ENCODE measurements around the gene LRRC1.

Gene LRRC1

DNA sequence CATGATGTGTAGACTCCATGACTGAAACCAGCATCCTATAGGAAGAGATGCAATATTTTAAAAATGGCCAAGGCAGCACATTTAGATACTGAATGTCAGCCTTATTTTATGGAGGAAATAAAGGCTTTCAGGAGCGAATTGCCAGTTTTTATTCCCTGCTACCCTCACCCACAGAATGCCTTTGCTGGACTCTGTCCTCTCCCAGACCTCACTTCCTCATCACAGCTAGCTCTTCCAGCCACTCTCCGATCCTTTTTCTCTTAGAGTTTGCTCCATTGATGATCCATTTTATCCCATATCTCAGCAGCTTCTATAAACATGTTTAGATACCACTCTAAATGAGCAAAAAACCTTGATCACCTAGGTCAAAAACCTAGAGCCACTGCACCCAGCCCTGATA, 137.7 kb downstream of the LRRC1 start:
- H3K4me1 ChIP-seq (ENCODE audit: insufficient read depth, low read length) = no peaks in the 10 kb centered on the region
- no peaks in the 10 kb centered on the region for H3K36me3 ChIP-seq (ENCODE audit: insufficient read depth, low read length)
- H2AFZ ChIP-seq (ENCODE audit: low read depth, low read length) = no peak overlapping the region
- no peaks in the 10 kb centered on the region for H3K27me3 ChIP-seq (ENCODE audit: insufficient read depth, low read length)
- H3K4me3 ChIP-seq (ENCODE audit: low read length) = no peak overlapping the region
- H3K9me3 ChIP-seq (ENCODE audit: low read length) = no peaks in the 10 kb centered on the region

DNA sequence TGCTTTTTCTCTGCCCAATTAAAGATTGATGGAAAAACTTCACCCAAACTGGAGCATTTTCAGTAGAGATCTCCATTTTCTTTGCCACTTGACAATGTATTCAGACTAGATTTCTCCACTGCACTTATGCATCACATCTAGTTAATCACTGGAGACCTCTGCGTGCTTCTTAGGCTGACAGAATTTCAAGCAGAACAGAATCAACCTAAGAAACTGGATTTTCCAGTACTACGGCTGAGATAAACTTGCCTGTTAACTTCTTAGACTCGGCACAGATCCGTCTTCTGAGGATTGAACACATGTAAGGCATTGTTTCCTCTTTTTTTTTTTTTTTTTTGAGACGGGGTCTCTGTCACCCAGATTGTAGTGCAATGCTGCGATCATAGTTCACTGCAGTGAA, 139.2 kb downstream of the LRRC1 start:
- no peaks in the 10 kb centered on the region for H3K4me1 ChIP-seq (ENCODE audit: insufficient read depth, low read length)
- H3K36me3 ChIP-seq (ENCODE audit: insufficient read depth, low read length) = no peaks in the 10 kb centered on the region

DNA sequence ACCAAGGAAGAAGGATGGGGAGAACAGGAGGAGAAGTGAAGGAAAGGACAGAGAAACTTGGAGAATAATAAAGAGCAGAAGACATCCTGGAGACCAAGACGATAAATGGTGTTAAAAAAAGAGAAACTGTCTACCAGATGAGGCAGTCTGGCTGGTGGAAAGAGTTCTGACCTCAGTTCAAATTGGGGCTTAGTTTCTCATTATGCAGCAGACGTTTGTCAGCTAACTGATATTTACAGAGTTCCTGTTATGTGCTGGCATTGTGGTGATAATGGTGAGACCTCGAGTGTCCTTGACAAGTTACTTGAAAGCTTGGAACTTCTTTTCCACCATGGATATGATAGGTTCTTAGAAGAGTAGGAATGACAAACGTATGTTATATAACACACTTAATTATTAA, 142.7 kb downstream of the LRRC1 start:
- H3K4me1 ChIP-seq (ENCODE audit: insufficient read depth, low read length) = no peaks in the 10 kb centered on the region
- no peaks in the 10 kb centered on the region for H3K9me3 ChIP-seq (ENCODE audit: low read length)
- no peaks in the 10 kb centered on the region for H3K36me3 ChIP-seq (ENCODE audit: insufficient read depth, low read length)
- H3K27me3 ChIP-seq (ENCODE audit: insufficient read depth, low read length) = no peaks in the 10 kb centered on the region
- no peak overlapping the region for H3K4me3 ChIP-seq (ENCODE audit: low read length)
- no peak overlapping the region for H2AFZ ChIP-seq (ENCODE audit: low read depth, low read length)

More for the DNA sequence above, 139.2 kb downstream of the LRRC1 start:
- Histone ChIP-seq H3K9me3 (ENCODE audit: low read length) (no peaks in the 10 kb centered on the region), H3K27me3 (ENCODE audit: insufficient read depth, low read length) (no peaks in the 10 kb centered on the region), H3K4me3 (ENCODE audit: low read length) (no peak overlapping the region), H2AFZ (ENCODE audit: low read depth, low read length) (no peak overlapping the region)

DNA sequence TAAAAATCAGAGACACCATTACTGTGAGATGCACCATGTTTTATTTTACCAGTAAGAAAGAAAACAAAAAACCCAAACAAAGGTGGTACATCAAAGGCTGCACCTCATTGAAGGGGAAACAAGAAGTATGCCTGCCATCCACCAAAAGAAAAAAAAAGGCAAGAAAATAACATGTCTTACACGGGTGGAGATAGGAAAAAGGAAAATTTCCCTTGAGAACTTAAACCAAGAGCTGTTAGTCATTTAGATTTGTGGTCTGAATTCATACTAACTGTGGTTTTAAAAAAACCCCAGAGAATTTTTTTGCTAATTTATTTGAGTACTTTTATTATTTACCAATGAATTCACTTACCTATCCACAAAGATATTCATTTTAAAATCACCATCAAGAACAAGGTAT, 144.0 kb downstream of the LRRC1 start:
- H3K27me3 ChIP-seq (ENCODE audit: insufficient read depth, low read length) = no peaks in the 10 kb centered on the region
- no peaks in the 10 kb centered on the region for H3K4me1 ChIP-seq (ENCODE audit: insufficient read depth, low read length)
- no peaks in the 10 kb centered on the region for H3K36me3 ChIP-seq (ENCODE audit: insufficient read depth, low read length)

DNA sequence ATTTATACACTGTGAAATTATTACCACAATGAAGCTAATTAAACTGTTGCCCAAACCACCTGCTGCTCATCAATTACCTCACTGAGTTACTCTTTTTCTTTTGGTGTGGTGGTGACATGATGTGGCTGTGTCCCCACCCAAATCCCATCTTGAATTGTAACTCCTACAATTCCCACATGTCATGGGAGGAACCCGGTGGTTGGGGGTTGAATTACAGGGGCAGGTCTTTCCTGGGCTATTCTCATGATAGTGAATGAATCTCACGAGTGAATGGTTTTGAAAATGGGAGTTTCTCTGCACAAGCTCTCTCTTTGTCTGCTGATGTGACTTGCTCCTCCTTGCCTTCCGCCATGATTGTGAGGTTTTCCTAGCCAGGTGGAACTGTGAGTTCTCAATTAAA, 145.0 kb downstream of the LRRC1 start:
- Histone ChIP-seq H2AFZ (ENCODE audit: low read depth, low read length) (no peak overlapping the region), H3K27me3 (ENCODE audit: insufficient read depth, low read length) (no peaks in the 10 kb centered on the region), H3K9me3 (ENCODE audit: low read length) (no peaks in the 10 kb centered on the region), H3K4me1 (ENCODE audit: insufficient read depth, low read length) (no peaks in the 10 kb centered on the region), H3K4me3 (ENCODE audit: low read length) (no peak overlapping the region), H3K36me3 (ENCODE audit: insufficient read depth, low read length) (no peaks in the 10 kb centered on the region)

More for the DNA sequence above, 144.0 kb downstream of the LRRC1 start:
- H3K9me3 ChIP-seq (ENCODE audit: low read length) = no peaks in the 10 kb centered on the region
- no peak overlapping the region for H2AFZ ChIP-seq (ENCODE audit: low read depth, low read length)
- H3K4me3 ChIP-seq (ENCODE audit: low read length) = no peak overlapping the region

DNA sequence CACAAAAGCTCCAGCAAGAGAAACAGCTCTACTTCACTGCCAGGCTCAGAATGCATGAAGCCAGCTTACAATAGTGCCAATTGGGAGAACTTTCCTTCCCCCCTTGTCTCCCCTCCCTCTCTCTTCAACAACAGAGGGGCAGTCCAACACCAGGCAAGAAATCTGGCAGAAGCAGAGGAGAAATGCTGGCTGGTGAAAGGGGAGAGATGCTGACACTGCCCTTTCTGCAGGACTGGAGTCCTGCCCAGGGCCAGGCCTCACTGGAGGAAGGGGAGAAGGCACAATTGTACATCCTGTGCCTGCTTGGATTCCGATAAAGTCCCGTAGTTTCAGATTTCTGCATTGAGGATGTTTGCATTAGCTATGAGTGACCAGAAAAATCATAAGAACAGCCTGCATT, 148.6 kb downstream of the LRRC1 start:
- H3K4me3 ChIP-seq (ENCODE audit: low read length) = no peak overlapping the region
- no peaks in the 10 kb centered on the region for H3K9me3 ChIP-seq (ENCODE audit: low read length)
- H2AFZ ChIP-seq (ENCODE audit: low read depth, low read length) = no peak overlapping the region
- no peaks in the 10 kb centered on the region for H3K36me3 ChIP-seq (ENCODE audit: insufficient read depth, low read length)
- no peaks in the 10 kb centered on the region for H3K27me3 ChIP-seq (ENCODE audit: insufficient read depth, low read length)
- no peaks in the 10 kb centered on the region for H3K4me1 ChIP-seq (ENCODE audit: insufficient read depth, low read length)

DNA sequence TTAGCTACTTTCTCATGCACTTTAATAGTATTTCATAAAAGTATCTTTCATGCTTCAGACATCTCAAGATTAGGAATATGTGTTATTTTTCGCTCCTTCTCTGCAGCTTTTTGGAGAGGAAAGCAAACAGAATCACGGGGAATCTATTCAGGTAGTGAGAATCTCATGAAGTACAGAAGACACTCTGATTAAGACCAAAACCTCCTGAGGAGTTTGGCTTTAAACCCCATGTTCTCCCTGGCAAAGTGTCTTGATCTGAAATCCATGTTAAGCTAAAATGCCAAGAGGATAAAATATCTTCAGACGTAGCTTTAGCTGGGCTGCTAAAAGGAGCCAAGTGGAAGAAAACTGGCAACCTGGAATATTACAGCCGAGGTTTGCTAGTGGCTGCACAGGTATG, 149.3 kb downstream of the LRRC1 start:
- Histone ChIP-seq H3K4me1 (ENCODE audit: insufficient read depth, low read length) (no peaks in the 10 kb centered on the region), H3K36me3 (ENCODE audit: insufficient read depth, low read length) (no peaks in the 10 kb centered on the region), H2AFZ (ENCODE audit: low read depth, low read length) (peak overlapping the region; percentile 12), H3K4me3 (ENCODE audit: low read length) (no peak overlapping the region), H3K27me3 (ENCODE audit: insufficient read depth, low read length) (no peaks in the 10 kb centered on the region), H3K9me3 (ENCODE audit: low read length) (no peaks in the 10 kb centered on the region)

DNA sequence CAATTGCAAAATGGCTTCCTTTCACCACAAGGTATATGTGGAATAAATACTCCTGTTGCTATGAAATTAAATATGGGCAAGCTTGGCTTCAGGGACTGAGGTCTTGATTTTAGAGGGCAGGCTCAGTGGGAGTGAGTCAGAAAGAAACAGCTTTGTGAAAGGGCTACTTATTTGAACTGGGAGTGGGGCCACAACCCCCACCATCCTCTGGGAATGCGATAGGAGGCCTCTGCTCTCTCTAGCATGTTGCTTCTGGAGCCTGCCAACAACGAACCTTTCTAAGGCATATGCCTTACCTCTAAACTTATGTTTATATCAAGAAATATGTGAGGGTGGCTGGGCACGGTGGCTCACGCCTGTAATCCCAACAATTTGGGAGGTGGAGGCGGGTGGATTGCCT, 149.7 kb downstream of the LRRC1 start:
- Histone ChIP-seq H3K36me3 (ENCODE audit: insufficient read depth, low read length) (no peaks in the 10 kb centered on the region), H2AFZ (ENCODE audit: low read depth, low read length) (no peak overlapping the region), H3K27me3 (ENCODE audit: insufficient read depth, low read length) (no peaks in the 10 kb centered on the region), H3K4me3 (ENCODE audit: low read length) (no peak overlapping the region), H3K9me3 (ENCODE audit: low read length) (no peaks in the 10 kb centered on the region), H3K4me1 (ENCODE audit: insufficient read depth, low read length) (no peaks in the 10 kb centered on the region)

DNA sequence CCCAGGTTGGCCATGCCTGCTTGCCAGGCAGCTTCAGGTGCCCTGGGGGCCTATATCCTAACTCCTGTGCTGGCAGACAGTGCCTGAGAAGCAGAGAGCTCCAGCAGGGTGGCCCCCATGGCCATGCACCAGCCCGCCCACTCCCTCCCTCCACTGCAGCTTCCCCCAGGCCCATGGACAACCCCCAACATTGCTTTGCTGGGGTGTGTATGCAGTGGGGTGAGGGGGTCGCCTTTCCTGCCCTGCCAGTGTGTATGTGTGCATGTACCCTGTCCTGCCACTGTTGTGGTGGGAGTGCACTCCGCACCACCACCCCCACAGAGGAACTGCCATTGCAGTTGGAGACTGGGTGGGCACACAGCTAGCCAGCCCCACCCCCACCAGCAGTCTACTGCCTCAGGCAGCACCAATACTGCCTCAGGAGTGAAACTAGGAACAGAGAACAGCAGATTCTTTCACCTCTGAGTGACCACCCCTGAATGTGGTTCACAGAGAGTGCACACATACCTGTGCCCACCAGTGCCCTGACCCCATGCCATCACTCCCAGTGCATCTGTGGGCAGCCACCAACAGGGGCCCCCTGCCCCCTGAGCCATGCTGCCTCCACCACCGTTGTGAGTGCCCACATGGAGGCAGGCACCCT, 151.1 kb downstream of the LRRC1 start:
- H3K9me3 ChIP-seq (ENCODE audit: low read length) = no peaks in the 10 kb centered on the region
- H3K4me1 ChIP-seq (ENCODE audit: insufficient read depth, low read length) = no peaks in the 10 kb centered on the region
- H3K4me3 ChIP-seq (ENCODE audit: low read length) = no peak overlapping the region
- no peaks in the 10 kb centered on the region for H3K27me3 ChIP-seq (ENCODE audit: insufficient read depth, low read length)
- H2AFZ ChIP-seq (ENCODE audit: low read depth, low read length) = no peak overlapping the region
- H3K36me3 ChIP-seq (ENCODE audit: insufficient read depth, low read length) = no peaks in the 10 kb centered on the region

DNA sequence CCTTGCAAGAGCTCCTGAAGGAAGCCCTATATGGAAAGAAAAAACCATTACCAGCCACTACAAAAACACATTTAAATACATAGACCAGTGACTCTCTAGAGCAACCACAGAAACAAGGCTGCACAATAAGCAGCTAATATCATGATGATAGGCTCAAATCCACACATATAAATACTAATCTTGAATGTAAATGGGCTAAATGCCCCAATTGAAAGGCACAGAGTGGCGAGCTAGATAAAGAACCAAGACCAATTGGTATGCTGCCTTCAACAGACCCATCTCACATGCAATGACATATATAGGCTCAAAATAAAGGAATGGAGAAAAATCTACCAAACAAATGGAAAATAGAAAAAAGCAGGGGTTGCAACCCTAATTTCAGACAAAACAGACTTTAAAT, 153.0 kb downstream of the LRRC1 start:
- Histone ChIP-seq H3K4me1 (ENCODE audit: insufficient read depth, low read length) (no peaks in the 10 kb centered on the region), H3K4me3 (ENCODE audit: low read length) (no peak overlapping the region), H3K36me3 (ENCODE audit: insufficient read depth, low read length) (no peaks in the 10 kb centered on the region)

DNA sequence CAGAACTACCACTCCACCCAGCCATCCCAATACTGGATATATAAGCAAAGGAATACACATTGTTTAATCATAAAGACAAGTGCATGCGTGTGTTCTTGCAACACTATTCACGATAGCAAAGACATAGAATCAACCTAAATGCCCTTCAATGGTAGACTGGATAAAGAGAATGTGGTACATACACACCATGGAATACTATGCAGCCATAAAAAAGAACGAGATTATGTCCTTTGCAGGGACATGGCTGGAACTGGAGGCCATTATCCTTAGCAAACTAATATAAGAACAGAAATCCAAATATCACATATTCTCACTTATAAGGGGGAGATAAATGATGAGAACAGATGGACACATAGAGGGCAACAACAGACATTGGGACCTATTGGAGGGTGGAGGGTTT, 156.6 kb downstream of the LRRC1 start:
- no peaks in the 10 kb centered on the region for H3K36me3 ChIP-seq (ENCODE audit: insufficient read depth, low read length)
- H3K27me3 ChIP-seq (ENCODE audit: insufficient read depth, low read length) = no peaks in the 10 kb centered on the region
- H3K4me1 ChIP-seq (ENCODE audit: insufficient read depth, low read length) = no peaks in the 10 kb centered on the region
- no peak overlapping the region for H3K4me3 ChIP-seq (ENCODE audit: low read length)
- no peaks in the 10 kb centered on the region for H3K9me3 ChIP-seq (ENCODE audit: low read length)
- no peak overlapping the region for H2AFZ ChIP-seq (ENCODE audit: low read depth, low read length)

More for the DNA sequence above, 153.0 kb downstream of the LRRC1 start:
- Histone ChIP-seq H2AFZ (ENCODE audit: low read depth, low read length) (no peak overlapping the region), H3K27me3 (ENCODE audit: insufficient read depth, low read length) (no peaks in the 10 kb centered on the region), H3K9me3 (ENCODE audit: low read length) (no peaks in the 10 kb centered on the region)

DNA sequence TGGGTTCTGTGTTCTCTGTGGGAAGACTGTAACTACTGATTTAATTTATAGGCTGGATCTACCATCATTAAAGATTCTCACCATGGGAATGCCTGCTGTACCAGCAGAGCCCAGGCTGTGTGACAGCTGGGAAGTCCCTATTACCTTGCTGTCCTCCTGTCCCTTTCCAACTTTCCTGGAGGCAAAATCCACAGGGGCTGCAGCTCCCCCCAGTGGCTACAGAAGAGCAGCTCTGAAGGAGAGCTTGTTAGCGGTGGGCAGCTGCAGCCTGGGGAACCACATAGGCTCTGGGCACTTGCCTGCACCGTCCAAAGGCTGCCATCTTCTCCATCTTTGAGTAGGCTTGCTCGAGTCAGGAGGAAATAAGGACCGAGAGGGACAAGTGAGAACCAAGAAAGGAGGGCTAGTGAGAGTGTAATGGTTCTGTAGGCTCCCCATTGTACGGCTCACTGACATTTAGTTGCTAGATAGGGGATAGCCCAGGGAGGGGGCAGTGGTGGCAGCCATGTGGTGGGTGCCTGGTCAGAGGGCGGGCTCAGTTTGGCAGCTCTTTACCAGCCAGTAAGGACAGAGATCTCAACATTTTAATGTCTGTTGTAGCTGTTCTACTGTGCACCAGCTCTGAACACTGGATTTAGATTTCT, 161.4 kb downstream of the LRRC1 start:
- Histone ChIP-seq H2AFZ (ENCODE audit: low read depth, low read length) (no peak overlapping the region), H3K9me3 (ENCODE audit: low read length) (no peaks in the 10 kb centered on the region), H3K27me3 (ENCODE audit: insufficient read depth, low read length) (no peaks in the 10 kb centered on the region), H3K36me3 (ENCODE audit: insufficient read depth, low read length) (no peaks in the 10 kb centered on the region), H3K4me3 (ENCODE audit: low read length) (no peak overlapping the region), H3K4me1 (ENCODE audit: insufficient read depth, low read length) (no peaks in the 10 kb centered on the region)

DNA sequence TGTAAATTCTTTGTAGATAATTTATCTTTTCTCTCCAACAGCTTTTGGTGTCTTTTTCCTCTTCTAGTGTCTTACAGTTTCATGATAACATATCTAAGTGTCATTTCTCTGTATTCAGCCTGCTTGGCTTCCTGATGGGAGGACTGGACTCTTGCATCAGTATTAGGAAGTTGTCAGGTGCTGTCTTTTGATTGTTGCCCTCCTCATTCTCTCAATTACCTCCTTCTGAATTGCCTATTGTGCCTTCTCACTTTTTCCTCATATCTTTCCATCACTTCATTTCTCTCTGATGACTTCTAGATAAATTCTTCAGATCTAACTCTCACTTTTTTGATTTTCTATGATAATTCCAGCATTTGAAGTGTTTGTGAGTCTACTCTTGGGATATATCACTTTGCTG, 162.0 kb downstream of the LRRC1 start:
- no peak overlapping the region for H3K4me3 ChIP-seq (ENCODE audit: low read length)
- no peak overlapping the region for H2AFZ ChIP-seq (ENCODE audit: low read depth, low read length)
- H3K36me3 ChIP-seq (ENCODE audit: insufficient read depth, low read length) = no peaks in the 10 kb centered on the region
- no peaks in the 10 kb centered on the region for H3K9me3 ChIP-seq (ENCODE audit: low read length)
- no peaks in the 10 kb centered on the region for H3K27me3 ChIP-seq (ENCODE audit: insufficient read depth, low read length)
- H3K4me1 ChIP-seq (ENCODE audit: insufficient read depth, low read length) = no peaks in the 10 kb centered on the region

DNA sequence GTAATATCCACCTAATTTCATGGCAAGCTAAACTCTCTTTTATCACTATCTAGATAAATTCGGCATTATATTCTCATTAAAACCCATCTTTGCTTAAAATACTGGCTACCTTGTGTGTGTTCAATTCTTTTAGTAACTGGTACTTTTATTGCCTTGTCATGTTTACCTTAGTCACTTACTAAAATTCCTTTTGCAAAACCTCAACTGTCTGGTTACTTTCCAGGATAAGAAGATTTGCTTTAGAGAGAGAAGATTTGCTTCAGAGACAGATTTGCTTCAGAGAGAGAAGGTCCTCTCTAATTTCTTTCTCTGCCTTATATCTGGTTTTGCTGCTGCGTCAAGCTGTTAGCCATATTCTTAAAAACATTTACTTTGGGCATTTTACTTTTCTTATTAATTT, 164.9 kb downstream of the LRRC1 start:
- Histone ChIP-seq H3K4me1 (ENCODE audit: insufficient read depth, low read length) (no peaks in the 10 kb centered on the region), H2AFZ (ENCODE audit: low read depth, low read length) (no peak overlapping the region), H3K9me3 (ENCODE audit: low read length) (no peaks in the 10 kb centered on the region), H3K4me3 (ENCODE audit: low read length) (no peak overlapping the region), H3K36me3 (ENCODE audit: insufficient read depth, low read length) (no peaks in the 10 kb centered on the region), H3K27me3 (ENCODE audit: insufficient read depth, low read length) (no peaks in the 10 kb centered on the region)
